Stromal cell of bone marrow (primary cell): Measurements from ENCODE around the gene UFSP2.
A peak's percentile ranks its signal among the peaks of the same experiment; 100 is the strongest.

Experiments used
- DNase-seq: peaks from one replicate; pipeline ENCODE4 v3.0.0-alpha.2; 2012; ENCODE audit warnings: low read depth

Gene UFSP2

GRCh38 chr4:185425647-185426352, at the start of gene UFSP2:
UFSP2 (minus strand) TSS chr4:185425964; CDS start chr4:185425868, 96 bp downstream.
- DNase-seq, result peak; percentile 70

GRCh38 chr4:185473247-185473646, 47.5 kb upstream of the UFSP2 start:
- DNase-seq, result no peak

- no peak for DNase-seq
Measured at GRCh38 chr4:185472103-185472542, 46.4 kb upstream of the UFSP2 start.

- peak; percentile 84 for DNase-seq
Measured at GRCh38 chr4:185471235-185472102, 45.7 kb upstream of the UFSP2 start, which contains the start of gene CCDC110. CCDC110 (minus strand) TSS chr4:185471733; CDS start chr4:185471683, 50 bp downstream.

- DNase-seq, result no peak
Measured at GRCh38 chr4:185470501-185471195, 44.9 kb upstream of the UFSP2 start.

GRCh38 chr4:185469580-185470154, 43.9 kb upstream of the UFSP2 start:
- no peak for DNase-seq

GRCh38 chr4:185468999-185469398, 43.2 kb upstream of the UFSP2 start:
- DNase-seq, result no peak

- DNase-seq, result no peak
Measured at GRCh38 chr4:185467991-185468390, 42.2 kb upstream of the UFSP2 start.

GRCh38 chr4:185467101-185467500, 41.3 kb upstream of the UFSP2 start:
- DNase-seq, result peak; percentile 62

GRCh38 chr4:185465707-185466106, 39.9 kb upstream of the UFSP2 start:
- no peak for DNase-seq

- no peak for DNase-seq
Measured at GRCh38 chr4:185464887-185465286, 39.1 kb upstream of the UFSP2 start.

GRCh38 chr4:185464183-185464582, 38.4 kb upstream of the UFSP2 start:
- DNase-seq, result no peak

GRCh38 chr4:185463541-185463940, 37.8 kb upstream of the UFSP2 start:
- DNase-seq, result no peak

- DNase-seq, result no peak
Measured at GRCh38 chr4:185461565-185461964, 35.8 kb upstream of the UFSP2 start.

GRCh38 chr4:185457136-185457535, 31.4 kb upstream of the UFSP2 start:
- DNase-seq, result no peak

- DNase-seq, result no peak
Measured at GRCh38 chr4:185456131-185456530, 30.4 kb upstream of the UFSP2 start.

- no peak for DNase-seq
Measured at GRCh38 chr4:185445209-185445608, 19.4 kb upstream of the UFSP2 start.

GRCh38 chr4:185441479-185441878, 15.7 kb upstream of the UFSP2 start:
- DNase-seq, result no peak

- DNase-seq, result no peak
Measured at GRCh38 chr4:185437809-185438208, 12.0 kb upstream of the UFSP2 start.

- no peak for DNase-seq
Measured at GRCh38 chr4:185435466-185435865, 9.7 kb upstream of the UFSP2 start.

- no peak for DNase-seq
Measured at GRCh38 chr4:185429660-185430059, 3.9 kb upstream of the UFSP2 start.
